Endothelial cell of umbilical vein (primary cell): Measurements from ENCODE around the gene TAS1R3. TPM values are rescaled to one million over a fixed set of nuclear protein-coding genes. Genes with fewer than 3 reads are reported as not detected.

Experiments
- BruUV-seq: library from RNA; stranded (reverse); fragments of 400-500 nt; replicated peaks from 2 replicates; lab custom pipeline; 2021; lab: Mats Ljungman, UMichigan
- CTCF ChIA-PET: fragments of 300-600, 350-600 bp; sonication (Branson Sonifier 250); formaldehyde crosslinking; loops from one replicate; lab custom pipeline; 2021; ENCODE audit warnings: antibody characterized with exemption, inconsistent platforms; lab: Charles Lee
- POLR2A ChIA-PET: fragments of 300-600, 350-600 bp; sonication (Branson Sonifier 250); formaldehyde crosslinking; loops from one replicate; lab custom pipeline; 2021; ENCODE audit warnings: antibody characterized with exemption, inconsistent platforms; lab: Charles Lee
- DNase-seq: peaks from one replicate; pipeline ENCODE4 v3.0.0-alpha.2; 2011; ENCODE audit warnings: low read depth, low spot score
- FAIRE-seq: peaks from 2 replicates; lab custom pipeline; 2011; peaks lifted over from hg19 to GRCh38; lab: Jason Lieb, UNC
- H2AFZ ChIP-seq: 2 replicates; pipeline ENCODE4 v1.6.0; 2012; ENCODE audit warnings: low read depth, low read length, control low read depth, inconsistent platforms
- H3K27ac ChIP-seq: 2 replicates; pipeline ENCODE4 v1.5.1; 2011; ENCODE audit warnings: low read depth, mild to moderate bottlenecking, control low read depth, low read length, moderate library complexity; ENCODE audit not compliant: insufficient read depth
- H3K27me3 ChIP-seq, 2 experiments: 2 replicates each; pipeline versions ENCODE4 v1.6.0 to v1.6.1; 2011; ENCODE audit warnings: low read length in 2 of 2, mixed read lengths in 1 of 2; ENCODE audit not compliant: control insufficient read depth in 2 of 2, insufficient read depth in 2 of 2
- H3K36me3 ChIP-seq, 2 experiments: 2 replicates in 1 of 2; 3 replicates in 1 of 2; pipeline ENCODE4 v1.5.1; 2011; ENCODE audit warnings: low read length in 2 of 2, mild to moderate bottlenecking in 1 of 2, moderate library complexity in 1 of 2; ENCODE audit not compliant: control insufficient read depth in 2 of 2, insufficient read depth in 2 of 2; ENCODE audit errors: extremely low read depth in 1 of 2
- H3K4me1 ChIP-seq: 3 replicates; pipeline ENCODE4 v1.5.1; 2011; ENCODE audit warnings: mild to moderate bottlenecking, low read length; ENCODE audit not compliant: control insufficient read depth, insufficient read depth; ENCODE audit errors: extremely low read depth
- H3K4me2 ChIP-seq: 2 replicates; pipeline ENCODE4 v1.6.1; 2011; ENCODE audit warnings: low read length, control low read depth, mixed read lengths; ENCODE audit not compliant: insufficient read depth
- H3K4me3 ChIP-seq, 3 experiments: fragments of 200-600 bp in 1 of 3; sonication (generic), shearing (Covaris generic) in 1 of 3; replicated peaks in 1 of 3; 2 replicates each; pipeline ENCODE4 v1.5.1; 2011 to 2016; ENCODE audit warnings: control low read depth in 3 of 3, low read length in 3 of 3, mild to moderate bottlenecking in 2 of 3, inconsistent platforms in 1 of 3, low read depth in 1 of 3, moderate library complexity in 1 of 3; ENCODE audit not compliant: insufficient read depth in 1 of 3
- H3K79me2 ChIP-seq: 2 replicates; pipeline ENCODE4 v1.6.0; 2012; ENCODE audit warnings: low read length, inconsistent platforms; ENCODE audit not compliant: control insufficient read depth, insufficient read depth
- H3K9ac ChIP-seq: replicated peaks from 2 replicates; pipeline ENCODE3; 2011; ENCODE audit warnings: low read length, control low read depth; ENCODE audit not compliant: insufficient read depth; ENCODE audit errors: extremely low read depth
- H3K9me1 ChIP-seq: replicated peaks from 3 replicates; pipeline ENCODE4 v1.6.0; 2011; ENCODE audit warnings: mild to moderate bottlenecking, low read length; ENCODE audit not compliant: control insufficient read depth, insufficient read depth; ENCODE audit errors: extremely low read depth
- H3K9me3 ChIP-seq: replicated peaks from 2 replicates; pipeline ENCODE4 v1.5.1; 2012; ENCODE audit warnings: low read length, inconsistent platforms; ENCODE audit not compliant: control insufficient read depth, insufficient read depth
- H4K20me1 ChIP-seq: replicated peaks from 2 replicates; pipeline ENCODE3; 2011; ENCODE audit warnings: mild to moderate bottlenecking, low read length; ENCODE audit not compliant: control insufficient read depth, insufficient read depth; ENCODE audit errors: extremely low read depth
- EZH2 ChIP-seq: IDR thresholded peaks from 2 replicates; pipeline ENCODE4 v1.6.1; 2012; ENCODE audit warnings: borderline replicate concordance, low read depth, mild to moderate bottlenecking, moderate library complexity, low read length, inconsistent platforms; ENCODE audit not compliant: severe bottlenecking
- FOS ChIP-seq: IDR thresholded peaks from 2 replicates; pipeline ENCODE4 v1.6.1; 2011; ENCODE audit warnings: mild to moderate bottlenecking, low read length, moderate library complexity, borderline replicate concordance; ENCODE audit not compliant: insufficient read depth
- GATA2 ChIP-seq: IDR thresholded peaks from 2 replicates; pipeline ENCODE4 v1.7.0; 2011; ENCODE audit warnings: low read depth, mild to moderate bottlenecking, moderate library complexity, mixed read lengths, low read length; ENCODE audit not compliant: insufficient read length, insufficient read depth
- JUN ChIP-seq: IDR thresholded peaks from 2 replicates; pipeline ENCODE4 v1.6.1; 2011; ENCODE audit warnings: borderline replicate concordance, low read depth; ENCODE audit not compliant: insufficient read length, insufficient read depth
- MYC ChIP-seq: IDR thresholded peaks from one replicate; pipeline ENCODE4 v1.6.1; 2011; ENCODE audit warnings: mild to moderate bottlenecking, low read depth, low read length
- POLR2A ChIP-seq: IDR thresholded peaks from 2 replicates; pipeline ENCODE4 v1.6.1; 2012; ENCODE audit warnings: low read depth, mild to moderate bottlenecking, control low read depth, low read length
- POLR2AphosphoS5 ChIP-seq: IDR thresholded peaks from 2 replicates; pipeline ENCODE4 v1.6.1; 2012; ENCODE audit warnings: low read depth, mild to moderate bottlenecking, control low read depth, low read length, moderate library complexity; ENCODE audit not compliant: insufficient read depth
- dilution Hi-C: fragments of 300-500 bp; cut with MboI; formaldehyde crosslinking; loops from one replicate; pipeline ENCODE4 v1.15.0; 2019; ENCODE audit warnings: low sequenced_read_pairs; ENCODE audit not compliant: extremely low pct_ligation_motif_present
- intact Hi-C: fragments of 100-400 bp; cut with micrococcal nuclease; formaldehyde crosslinking; loops from one replicate; pipeline ENCODE4 v1.10.0; 2022
- polyA plus RNA-seq, 4 experiments: library from polyadenylated mRNA; depleted of rRNA in 3 of 4; stranded (reverse) in 3 of 4; unstranded in 1 of 4; fragments of >200 nt; gene quantifications; 2 replicates each; pipeline versions ENCODE4 v1.2.1 to v1.2.3, GENCODE V29; 2011 to 2012; ENCODE audit warnings: missing spikeins in 1 of 4
- total RNA-seq: library from RNA; stranded (reverse); gene quantifications from 2 replicates; pipeline ENCODE4 v1.2.3, GENCODE V29; 2021
- TF ChIP-seq, protein P1 (sequence below): IDR thresholded peaks from 2 replicates; pipeline ENCODE4 v1.6.1; 2011; ENCODE audit not compliant: insufficient read depth, insufficient read length
- TF ChIP-seq, protein P2 (sequence below), 2 donors: IDR thresholded peaks; 1 replicate in 1 of 2; 2 replicates in 1 of 2; pipeline ENCODE4 v1.5.1; 2011; ENCODE audit warnings: low read length in 2 of 2, mild to moderate bottlenecking in 2 of 2, moderate library complexity in 2 of 2, control low read depth in 1 of 2, inconsistent platforms in 1 of 2, low read depth in 1 of 2; ENCODE audit not compliant: insufficient read depth in 1 of 2; ENCODE audit errors: extremely low read depth in 1 of 2

The TAS1R3 gene
- total and polyA plus RNA-seq, 2 donors (not counting 3 experiments of a cell fraction or from before 2014, with no cell fraction given), result 0.26 to 0.38 TPM

DNA sequence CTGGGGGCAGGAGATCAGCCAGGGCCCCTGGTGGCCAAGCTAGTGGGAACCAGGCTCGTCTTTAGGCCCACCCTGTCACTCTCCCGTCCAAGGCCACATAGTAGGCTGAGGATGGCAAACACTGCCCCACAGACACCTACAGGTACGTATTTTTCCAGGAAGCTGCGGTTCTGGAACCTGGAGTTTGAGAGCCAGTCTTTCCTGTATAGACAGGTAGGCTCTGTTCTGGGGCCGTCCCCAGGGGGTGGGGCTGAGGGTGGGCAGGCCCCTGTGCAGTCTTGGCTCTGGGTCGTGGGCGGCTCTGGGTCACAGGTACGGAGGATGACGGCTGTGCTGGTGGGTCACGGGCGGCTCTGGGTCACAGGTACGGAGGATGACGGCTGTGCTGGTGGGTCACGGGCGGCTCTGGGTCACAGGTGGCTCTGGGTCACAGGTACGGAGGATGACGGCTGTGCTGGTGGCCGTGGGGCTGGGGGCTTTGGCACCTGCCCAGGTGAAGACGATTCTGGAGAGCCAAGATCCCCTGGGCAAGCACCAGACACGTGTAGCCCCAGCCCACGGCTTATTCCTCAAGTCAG lies 20.5 kb upstream of the TAS1R3 start:
- Histone ChIP-seq H3K9me1 (no peaks in the 10 kb centered on the region), H3K4me3 (no peak overlapping the region), H3K27me3 (no peaks in the 10 kb centered on the region), H3K79me2 (peaks cover 1% of the 10 kb centered on the region), H4K20me1 (no peaks in the 10 kb centered on the region), H3K4me2 (no peak overlapping the region), H3K9me3 (no peaks in the 10 kb centered on the region), H3K9ac (no peak overlapping the region), H3K4me1 (peaks cover 13% of the 10 kb centered on the region), H3K36me3 (peaks cover 0 to 41% of the 10 kb centered on the region in 2 experiments), H2AFZ (no peak overlapping the region), H3K27ac (no peak overlapping the region)
- POLR2A ChIA-PET, result no interaction called here
- TF ChIP-seq, protein P1, sequence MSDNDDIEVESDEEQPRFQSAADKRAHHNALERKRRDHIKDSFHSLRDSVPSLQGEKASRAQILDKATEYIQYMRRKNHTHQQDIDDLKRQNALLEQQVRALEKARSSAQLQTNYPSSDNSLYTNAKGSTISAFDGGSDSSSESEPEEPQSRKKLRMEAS, result no peak
- TF ChIP-seq, protein P2, sequence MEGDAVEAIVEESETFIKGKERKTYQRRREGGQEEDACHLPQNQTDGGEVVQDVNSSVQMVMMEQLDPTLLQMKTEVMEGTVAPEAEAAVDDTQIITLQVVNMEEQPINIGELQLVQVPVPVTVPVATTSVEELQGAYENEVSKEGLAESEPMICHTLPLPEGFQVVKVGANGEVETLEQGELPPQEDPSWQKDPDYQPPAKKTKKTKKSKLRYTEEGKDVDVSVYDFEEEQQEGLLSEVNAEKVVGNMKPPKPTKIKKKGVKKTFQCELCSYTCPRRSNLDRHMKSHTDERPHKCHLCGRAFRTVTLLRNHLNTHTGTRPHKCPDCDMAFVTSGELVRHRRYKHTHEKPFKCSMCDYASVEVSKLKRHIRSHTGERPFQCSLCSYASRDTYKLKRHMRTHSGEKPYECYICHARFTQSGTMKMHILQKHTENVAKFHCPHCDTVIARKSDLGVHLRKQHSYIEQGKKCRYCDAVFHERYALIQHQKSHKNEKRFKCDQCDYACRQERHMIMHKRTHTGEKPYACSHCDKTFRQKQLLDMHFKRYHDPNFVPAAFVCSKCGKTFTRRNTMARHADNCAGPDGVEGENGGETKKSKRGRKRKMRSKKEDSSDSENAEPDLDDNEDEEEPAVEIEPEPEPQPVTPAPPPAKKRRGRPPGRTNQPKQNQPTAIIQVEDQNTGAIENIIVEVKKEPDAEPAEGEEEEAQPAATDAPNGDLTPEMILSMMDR (IDR thresholded peaks at IDR 0.05; ENCODE audit: extremely low read depth in 1 of 2, insufficient read depth in 1 of 2, low read depth in 1 of 2, low read length in 2 of 2), result no peak
- TF ChIP-seq EZH2 (no peak), JUN (no peak), MYC (no peak), GATA2 (no peak), POLR2A (no peak), POLR2AphosphoS5 (no peak), FOS (no peak)
- DNase-seq (no peak), FAIRE-seq (no peak)
- intact Hi-C loops (no loop called here), dilution Hi-C loops (no loop called here)
- BruUV-seq, result no TSS peak
- CTCF ChIA-PET, result no interaction called here
